Activated CD8-positive, alpha-beta memory T cell treated with anti-CD3 and anti-CD28 coated beads for 36 hours (primary cell): ENCODE data around the gene CNN1. TPM values are rescaled to one million over a fixed set of nuclear protein-coding genes. Genes with fewer than 3 reads are reported as not detected.

Experiments used
- CTCF ChIA-PET: fragments of 350-600 bp; sonication (Branson Sonifier 250); formaldehyde crosslinking; loops from one replicate; lab custom pipeline; 2021; ENCODE audit warnings: antibody characterized with exemption; lab: Charles Lee
- POLR2A ChIA-PET: fragments of 350-600 bp; sonication (Branson Sonifier 250); formaldehyde crosslinking; loops from one replicate; lab custom pipeline; 2021; ENCODE audit warnings: antibody characterized with exemption; lab: Charles Lee
- total RNA-seq, 2 experiments: library from RNA; stranded (reverse); gene quantifications; one replicate each; pipeline ENCODE4 v1.2.3, GENCODE V29; 2021

The CNN1 gene
- not detected for total RNA-seq

DNA sequence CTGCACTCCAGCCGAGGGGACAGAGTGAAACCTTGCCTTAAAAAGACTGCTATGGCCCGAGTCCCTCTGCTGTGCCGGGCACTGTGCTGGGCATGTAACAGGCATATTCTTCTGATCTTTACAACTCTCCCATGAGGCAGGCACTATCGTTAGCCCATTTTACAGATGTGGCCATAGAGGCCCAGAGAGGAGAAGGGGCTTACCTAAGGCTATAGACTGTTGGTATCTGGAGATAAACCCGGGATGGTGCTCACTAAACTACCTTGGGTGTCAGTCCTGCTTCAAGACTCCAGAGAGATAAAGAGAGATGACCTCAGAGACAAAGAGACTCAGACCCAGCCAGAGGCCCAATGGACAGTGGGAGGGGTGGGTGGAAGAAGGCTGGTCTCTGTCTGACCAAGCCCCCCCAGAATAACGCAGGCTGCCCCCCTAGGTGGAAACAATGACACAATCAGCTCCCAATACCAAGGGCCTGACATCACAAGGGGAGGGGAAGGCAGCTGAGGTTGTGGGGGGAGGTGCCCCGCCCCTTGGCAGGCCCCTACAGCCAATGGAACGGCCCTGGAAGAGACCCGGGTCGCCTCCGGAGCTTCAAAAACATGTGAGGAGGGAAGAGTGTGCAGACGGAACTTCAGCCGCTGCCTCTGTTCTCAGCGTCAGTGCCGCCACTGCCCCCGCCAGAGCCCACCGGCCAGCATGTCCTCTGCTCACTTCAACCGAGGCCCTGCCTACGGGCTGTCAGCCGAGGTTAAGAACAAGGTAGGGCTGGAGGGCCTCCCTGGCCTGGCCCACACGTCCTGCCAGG is at the start of gene CNN1:
Gene CNN1 (plus strand): TSS at position 620 of the 805 bp plus-strand sequence. CDS start 77 bp downstream, at position 697.
- ChIA-PET CTCF (interaction anchor here (0.7 kb wide), 1 partner anchor 22 kb away, joined by 3 read pairs; no protein-coding TSS in a partner anchor), POLR2A (no interaction called here)

- POLR2A ChIA-PET, result no interaction called here
Measured at GRCh38 chr19:11489378-11489777, 49.3 kb upstream of the CNN1 start.

GRCh38 chr19:11494634-11495285 is 43.9 kb upstream of the CNN1 start:
- CTCF ChIA-PET, result interaction anchor here (1.1 to 1.7 kb wide), 3 partner anchors 9 to 69 kb away, joined by 3 to 4 read pairs (median 3); no protein-coding TSS in a partner anchor
- POLR2A ChIA-PET, result no interaction called here

More at GRCh38 chr19:11489378-11489777, 49.3 kb upstream of the CNN1 start:
- CTCF ChIA-PET, result no interaction called here

- POLR2A ChIA-PET, result no interaction called here
- CTCF ChIA-PET, result interaction anchor here (0.7 to 1.7 kb wide), 3 partner anchors 13 to 68 kb away, joined by 3 to 4 read pairs (median 3); no protein-coding TSS in a partner anchor
Measured at GRCh38 chr19:11495481-11495880, 43.2 kb upstream of the CNN1 start.

DNA sequence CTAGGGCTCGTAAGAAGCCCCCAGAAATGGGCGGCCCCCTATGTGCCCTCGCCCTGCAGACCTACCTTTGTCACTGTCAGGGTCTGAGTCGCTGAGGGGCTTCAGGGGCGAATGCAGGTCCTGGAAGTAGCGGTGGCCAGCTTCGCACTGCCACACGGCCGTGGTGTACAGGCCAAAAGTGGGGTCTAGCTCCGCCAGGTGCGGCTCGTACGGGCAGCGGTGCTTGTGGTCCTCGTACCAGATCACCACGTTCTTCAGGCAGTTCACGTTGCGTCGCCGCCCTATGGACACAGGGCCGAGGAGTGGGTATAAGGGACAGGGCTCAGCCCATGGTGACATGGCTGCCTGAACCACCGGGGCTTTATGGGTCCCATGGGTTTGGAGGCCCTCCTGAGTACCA is 42.8 kb upstream of the CNN1 start:
- ChIA-PET CTCF (interaction anchor here (0.6 to 1.2 kb wide), 3 partner anchors 13 to 68 kb away, joined by 3 read pairs; no protein-coding TSS in a partner anchor), POLR2A (no interaction called here)

GRCh38 chr19:11496391-11497163 is 42.1 kb upstream of the CNN1 start:
- CTCF ChIA-PET, result interaction anchor here (0.6 to 1.0 kb wide), 4 partner anchors 14 to 47 kb away, joined by 3 to 5 read pairs (median 3); no protein-coding TSS in a partner anchor
- POLR2A ChIA-PET, result no interaction called here

DNA sequence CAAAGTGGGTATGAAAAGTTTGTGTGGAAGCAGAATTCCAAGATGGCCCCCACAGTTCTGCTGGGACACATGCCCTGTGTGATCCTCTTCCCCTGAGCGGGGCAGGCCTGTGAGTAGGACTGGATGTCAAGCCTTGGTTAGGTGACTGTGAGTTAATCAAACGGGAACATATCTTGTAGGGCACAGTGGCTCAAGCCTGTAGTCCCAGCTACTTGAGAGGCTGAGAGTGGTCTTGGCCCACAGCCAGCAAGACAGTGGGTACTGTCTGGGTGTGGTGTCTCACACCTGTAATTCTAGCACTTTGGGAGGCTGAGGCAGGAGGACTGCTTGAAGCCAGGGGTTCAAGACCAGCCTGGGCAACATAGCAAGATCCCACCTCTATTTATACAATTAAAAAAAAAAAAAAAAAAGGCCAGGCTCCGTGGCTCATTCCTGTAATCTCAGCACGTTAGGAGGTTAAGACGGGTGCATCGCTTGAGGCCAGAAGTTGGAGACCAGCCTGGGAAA is 39.4 kb upstream of the CNN1 start:
- POLR2A ChIA-PET, result no interaction called here
- CTCF ChIA-PET, result no interaction called here

DNA sequence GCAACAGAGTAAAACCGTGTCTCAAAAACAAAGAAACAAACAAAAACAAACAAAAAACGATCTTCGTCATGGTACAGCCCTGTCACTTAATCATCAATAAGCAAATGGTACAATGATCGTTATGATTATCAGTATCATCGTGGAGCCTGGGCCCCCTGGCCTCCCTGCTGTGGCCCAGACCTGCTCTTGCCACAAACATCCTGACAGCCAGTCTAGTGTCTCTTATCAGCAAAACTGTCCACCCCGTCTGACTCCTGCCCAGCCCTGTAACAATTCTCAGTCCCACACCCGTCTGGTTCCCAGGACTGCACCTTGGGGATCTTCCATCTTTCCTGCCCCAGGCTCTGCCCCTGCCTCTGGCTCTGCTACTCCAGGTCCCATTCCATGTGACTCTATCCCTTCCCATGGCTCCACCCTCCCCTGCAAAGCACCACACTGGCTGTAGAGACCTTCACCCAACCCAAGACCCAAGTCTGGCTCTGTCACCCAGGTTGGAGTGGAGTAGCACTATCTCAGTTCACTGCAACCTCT is 38.7 kb upstream of the CNN1 start:
- ChIA-PET POLR2A (no interaction called here), CTCF (no interaction called here)

- CTCF ChIA-PET, result interaction anchor here (0.7 kb wide), 1 partner anchor 22 kb away, joined by 4 read pairs; no protein-coding TSS in a partner anchor
- POLR2A ChIA-PET, result no interaction called here
Measured at GRCh38 chr19:11504502-11505031, 34.1 kb upstream of the CNN1 start.

- POLR2A ChIA-PET, result interaction anchor here (0.6 kb wide), 1 partner anchor 129 kb away, joined by 3 read pairs; no protein-coding TSS in a partner anchor
- CTCF ChIA-PET, result no interaction called here
Measured at GRCh38 chr19:11505032-11505503, 33.6 kb upstream of the CNN1 start.

DNA sequence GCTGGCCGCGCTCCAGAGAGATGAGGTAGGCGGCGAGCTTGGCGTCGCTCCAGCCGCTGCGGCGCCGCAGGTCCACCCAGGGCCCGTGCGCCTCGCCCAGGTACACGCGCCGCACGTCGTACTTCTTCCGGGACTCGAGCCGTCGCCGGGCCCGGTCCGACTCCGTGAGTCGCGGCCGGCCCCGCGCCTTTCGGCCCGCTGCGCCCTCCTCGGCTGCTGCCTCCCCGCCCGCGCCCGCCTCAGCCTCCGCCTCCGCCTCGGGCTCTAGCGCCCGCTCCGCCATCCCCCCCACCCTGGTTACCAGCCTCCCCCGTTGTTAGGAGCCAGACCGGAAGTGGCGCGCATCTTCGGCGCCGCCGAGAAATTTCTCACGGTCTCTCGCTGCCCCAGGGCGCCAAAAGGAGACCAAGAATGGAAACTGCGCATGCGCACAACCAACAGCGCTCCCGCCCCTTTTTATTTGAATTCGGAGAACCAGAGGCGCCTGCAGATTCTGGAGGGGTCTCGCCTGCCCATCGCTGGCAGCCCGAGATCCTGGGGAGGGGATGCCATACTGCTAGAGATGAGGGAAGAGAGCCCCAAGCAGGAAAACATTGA is 33.0 kb upstream of the CNN1 start, which contains the start of gene ZNF653:
Gene ZNF653 (minus strand): TSS at position 336 of the 597 bp plus-strand sequence. CDS start 53 bp downstream, at position 283.
- ChIA-PET POLR2A (interaction anchor here (0.6 to 0.8 kb wide), 2 partner anchors 27 to 129 kb away, joined by 3 to 10 read pairs; no protein-coding TSS in a partner anchor), CTCF (no interaction called here)

DNA sequence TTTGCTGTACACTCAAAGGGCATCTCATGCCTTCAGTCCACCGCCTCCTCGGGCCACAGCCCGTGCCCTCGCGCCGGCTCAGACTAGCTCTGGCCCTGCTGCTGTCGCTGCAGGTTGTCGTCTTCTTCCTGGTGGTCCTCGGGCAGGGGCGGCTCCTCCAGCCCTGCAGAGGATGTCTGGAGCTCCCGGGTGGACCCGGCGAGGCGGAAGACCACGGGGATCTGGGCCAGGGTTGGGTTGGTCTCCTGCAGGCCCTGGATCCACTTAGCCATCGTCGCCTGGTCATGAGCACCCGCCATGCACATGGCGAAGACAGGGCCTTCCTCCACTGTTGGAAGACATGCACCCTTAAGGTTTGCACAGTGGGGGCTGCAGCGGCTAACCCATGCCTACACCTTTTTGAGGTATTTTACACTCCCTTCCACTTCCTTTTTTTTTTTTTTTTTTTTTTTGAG is 32.5 kb upstream of the CNN1 start:
- POLR2A ChIA-PET, result interaction anchor here (0.7 to 1.1 kb wide), 3 partner anchors 19 to 131 kb away, joined by 3 to 10 read pairs (median 3); partner anchors contain the start of gene SWSAP1
- CTCF ChIA-PET, result interaction anchor here (0.7 kb wide), 1 partner anchor 650 kb away, joined by 5 read pairs; the partner anchor contains the start of gene ZNF625

DNA sequence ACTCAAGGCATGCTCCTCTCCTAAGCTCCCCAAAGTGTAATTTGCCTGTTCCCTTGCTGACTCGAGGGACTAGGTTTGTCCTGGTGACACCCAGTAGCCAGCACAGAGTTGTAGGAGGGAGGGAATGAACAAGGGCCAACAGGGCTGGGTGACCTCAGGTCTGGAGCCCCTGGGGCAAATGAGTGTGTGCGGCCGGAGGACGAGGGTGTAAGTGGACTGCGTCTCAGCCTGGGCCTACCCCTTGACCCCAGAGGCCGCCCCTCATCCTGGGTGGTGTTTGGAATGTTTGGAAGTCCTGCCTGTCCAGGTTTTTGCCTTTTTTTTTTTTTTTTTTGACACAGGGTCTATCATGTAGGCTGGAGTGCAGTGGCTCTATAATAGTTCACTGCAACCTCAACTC is 31.7 kb upstream of the CNN1 start:
- POLR2A ChIA-PET, result interaction anchor here (0.6 to 1.1 kb wide), 3 partner anchors 19 to 1148 kb away, joined by 3 to 5 read pairs (median 3); partner anchors contain the start of gene SWSAP1
- CTCF ChIA-PET, result interaction anchor here (0.7 to 0.8 kb wide), 2 partner anchors 25 to 650 kb away, joined by 3 to 5 read pairs; partner anchors contain the start of gene ZNF625

DNA sequence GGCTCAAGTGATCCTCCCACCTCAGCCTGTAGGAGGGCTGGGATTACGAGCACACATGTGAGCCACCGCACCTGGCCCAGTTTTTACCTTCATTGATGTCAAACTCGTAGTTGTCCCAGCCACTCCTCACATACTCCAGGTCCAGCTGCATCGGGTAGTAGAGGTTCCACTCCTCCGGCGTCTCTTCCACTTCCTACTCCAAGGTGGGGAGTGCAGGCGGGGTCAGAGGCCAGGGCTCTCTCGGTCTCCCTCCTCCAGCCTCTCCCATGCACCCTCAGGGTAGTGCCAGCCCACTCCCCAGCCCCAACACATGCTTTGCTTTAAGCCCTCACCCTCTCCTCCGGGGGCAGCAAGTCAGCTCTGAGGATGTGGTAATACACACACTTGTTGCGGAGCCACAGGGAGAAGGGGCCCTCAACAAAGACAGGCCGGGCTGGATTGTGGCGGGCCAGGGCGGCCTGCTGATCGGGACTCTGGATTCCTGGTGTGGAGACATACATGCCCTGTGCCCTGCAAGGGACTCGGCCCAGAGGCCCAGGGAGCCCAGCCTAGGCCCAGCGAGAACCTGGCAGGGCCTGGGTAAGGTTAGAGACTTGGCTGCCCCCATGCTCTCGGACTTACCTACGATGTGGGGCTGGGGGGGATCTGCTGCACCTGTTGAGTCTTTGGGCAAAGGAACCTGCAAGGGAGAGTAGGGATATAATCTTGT is 31.1 kb upstream of the CNN1 start:
- ChIA-PET POLR2A (no interaction called here), CTCF (interaction anchor here (0.6 to 0.8 kb wide), 2 partner anchors 25 to 51 kb away, joined by 3 read pairs; no protein-coding TSS in a partner anchor)

DNA sequence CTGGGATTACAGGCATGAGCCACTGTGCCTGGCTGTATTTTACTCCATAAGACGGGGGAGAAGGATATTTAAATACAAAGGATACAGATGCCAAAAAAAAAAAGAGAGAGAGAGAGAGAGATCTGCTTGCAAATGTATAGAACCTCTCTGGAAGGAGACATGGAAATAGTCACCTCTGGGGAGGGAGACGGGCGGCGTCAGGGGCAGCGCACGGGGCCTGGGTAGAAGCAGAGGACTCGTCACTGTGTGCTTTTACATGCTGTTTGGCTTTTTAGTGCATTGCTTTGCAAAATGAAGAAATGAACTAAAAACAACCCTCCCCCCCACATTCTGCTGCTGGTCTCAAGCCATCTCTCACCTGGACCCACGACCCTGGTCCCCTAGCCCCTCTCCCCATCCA is 28.2 kb upstream of the CNN1 start:
- POLR2A ChIA-PET, result interaction anchor here (0.7 kb wide), 1 partner anchor 255 kb away, joined by 3 read pairs; no protein-coding TSS in a partner anchor
- CTCF ChIA-PET, result interaction anchor here (1.4 kb wide), 1 partner anchor 28 kb away, joined by 3 read pairs; no protein-coding TSS in a partner anchor

- ChIA-PET CTCF (interaction anchor here (1.5 kb wide), 1 partner anchor 22 kb away, joined by 4 read pairs; no protein-coding TSS in a partner anchor), POLR2A (interaction anchor here (0.7 to 1.3 kb wide), 2 partner anchors 15 to 162 kb away, joined by 3 to 4 read pairs; partner anchors contain the start of gene ECSIT)
Measured at GRCh38 chr19:11513946-11514345, 24.7 kb upstream of the CNN1 start.
